K562 (cell line): ENCODE measurements around the gene FASN. TPM values are rescaled to one million over a fixed set of nuclear protein-coding genes. Genes with fewer than 3 reads are reported as not detected.

Experiments used
- CAMTA2 ChIP-seq: fragments of 250-450 bp; sonication (Bioruptor Pico); conservative IDR thresholded peaks from 2 replicates; pipeline ENCODE4 v1.5.1; 2022
- CLOCK ChIP-seq: fragments of 250-450 bp; sonication (Bioruptor Pico); IDR thresholded peaks from 2 replicates; pipeline ENCODE4 v1.4.0; 2020; ENCODE audit warnings: mild to moderate bottlenecking, moderate library complexity, borderline replicate concordance
- ELF1 ChIP-seq: fragments of 200-800 bp; sonication (Bioruptor generic); IDR thresholded peaks from 2 replicates; pipeline ENCODE4 v1.6.1; 2016; ENCODE audit warnings: missing genetic modification characterization, missing compliant biosample characterization
- ETV6 ChIP-seq, 3 experiments: fragments of 150-350 bp in 1 of 3; sonication (generic) in 1 of 3; formaldehyde crosslinking in 1 of 3; IDR thresholded peaks; 2 replicates each; pipeline versions ENCODE4 v1.6.1 to v1.8.0; 2014 to 2022; ENCODE audit warnings: borderline replicate concordance in 2 of 3, low read depth in 2 of 3, antibody characterized with exemption in 1 of 3, low read length in 1 of 3, mild to moderate bottlenecking in 1 of 3, missing genetic modification reagents in 1 of 3
- FIP1L1 ChIP-seq: fragments of 200-400 bp; formaldehyde crosslinking; IDR thresholded peaks from 2 replicates; pipeline ENCODE4 v1.6.1; 2018; ENCODE audit warnings: mild to moderate bottlenecking, low read depth, low read length; ENCODE audit not compliant: poor library complexity, severe bottlenecking
- HMBOX1 ChIP-seq: sonication (generic); IDR thresholded peaks from 2 replicates; pipeline ENCODE4 v1.6.1; 2016
- POLR2AphosphoS2 ChIP-seq: IDR thresholded peaks from 2 replicates; pipeline ENCODE4 v1.6.1; 2012; ENCODE audit warnings: low read length, improper control_type of control experiment
- POLR3A ChIP-seq: IDR thresholded peaks from 2 replicates; pipeline ENCODE4 v1.6.1; 2011; ENCODE audit warnings: borderline replicate concordance, mild to moderate bottlenecking, moderate library complexity; ENCODE audit not compliant: insufficient read length, insufficient read depth; ENCODE audit errors: extremely low read depth
- RBM22 ChIP-seq: fragments of 200-400 bp; formaldehyde crosslinking; IDR thresholded peaks from 2 replicates; pipeline ENCODE4 v1.6.1; 2018; ENCODE audit warnings: low read length, low read depth; ENCODE audit not compliant: poor library complexity, severe bottlenecking
- TAF9B ChIP-seq: fragments of 450-650 bp; IDR thresholded peaks from 2 replicates; pipeline ENCODE4 v1.6.1; 2018; ENCODE audit warnings: mild to moderate bottlenecking; ENCODE audit not compliant: partially characterized antibody
- ZHX1 ChIP-seq: fragments of 150-350 bp; conservative IDR thresholded peaks from 2 replicates; pipeline ENCODE4 v1.6.1; 2014; ENCODE audit warnings: low read length
- ZNF224 ChIP-seq: sonication (generic); formaldehyde crosslinking; IDR thresholded peaks from 2 replicates; pipeline ENCODE4 v1.8.0; 2022; ENCODE audit warnings: mild to moderate bottlenecking, missing genetic modification reagents
- ZNF354B ChIP-seq: fragments of 250-450 bp; sonication (Bioruptor Pico); IDR thresholded peaks from 2 replicates; pipeline ENCODE4 v1.4.0; 2020
- ZNF436 ChIP-seq: fragments of 250-450, 450-650 bp; sonication (Bioruptor Pico); formaldehyde crosslinking; IDR thresholded peaks from 2 replicates; pipeline ENCODE4 v1.7.0; 2020; ENCODE audit warnings: mild to moderate bottlenecking
- ZNF518B ChIP-seq: fragments of 250-450 bp; sonication (Bioruptor Pico); IDR thresholded peaks from 2 replicates; pipeline ENCODE4 v1.5.0; 2021; ENCODE audit warnings: mild to moderate bottlenecking, moderate library complexity
- ZNF586 ChIP-seq: fragments of 450-650 bp; formaldehyde crosslinking; conservative IDR thresholded peaks from 2 replicates; pipeline ENCODE4 v1.4.0; 2020; ENCODE audit warnings: mild to moderate bottlenecking, moderate library complexity
- polyA plus RNA-seq, 8 experiments: library from polyadenylated mRNA; depleted of rRNA in 4 of 8; stranded (reverse) in 5 of 8; unstranded in 3 of 8; fragments of >200 nt; fragmentation: Nextera tagmentation in 2 of 8; fragmentation: Illumina TruSeq in 1 of 8; extraction: Ambion mirVana in 2 of 8; extraction: Trizol in 1 of 8; gene quantifications; 2 replicates each; pipeline versions ENCODE4 v1.2.1 to v1.2.3, GENCODE V29; 2011 to 2014; ENCODE audit warnings: inconsistent platforms in 1 of 8, missing spikeins in 1 of 8
- total RNA-seq, 7 experiments: library from RNA; depleted of rRNA in 6 of 7; stranded (reverse); fragments of >200 nt in 6 of 7; fragmentation: Illumina TruSeq in 2 of 7; extraction: Trizol in 2 of 7; gene quantifications; 2 replicates each; pipeline versions ENCODE4 v1.2.1 to v1.2.3, GENCODE V29; 2011 to 2021; ENCODE audit warnings: low replicate concordance in 1 of 7

The FASN gene
- total and polyA plus RNA-seq, 9 of the 15 experiments (the other 6 are each of a cell fraction or from before 2014, with no cell fraction given), result 0.15 to 663 (median 49.9) TPM

GRCh38 chr17:82088838-82089722 lies 9.0 kb downstream of the FASN start (continued):
- TF ChIP-seq ZHX1 (no peak), ELF1 (tag) (no peak), ZNF518B (CRISPR knock-in tag) (no peak), CAMTA2 (CRISPR knock-in tag) (no peak), POLR3A (no peak), HMBOX1 (no peak), ZNF586 (CRISPR knock-in tag) (no peak), POLR2AphosphoS2 (peak; percentile 84; the same call in 1 of the 2 replicates), FIP1L1 (peak; percentile 37), ZNF224 (CRISPR knock-in tag) (no peak), TAF9B (no peak), ZNF354B (no peak), RBM22 (peak; percentile 49), ETV6 (IDR thresholded peaks at IDR 0.05; ENCODE audit: borderline replicate concordance in 1 of 2, low read depth in 2 of 2, low read length in 1 of 2) (no peak), ETV6 (CRISPR knock-in tag; IDR thresholded peaks at IDR 0.05; ENCODE audit: borderline replicate concordance) (no peak), CLOCK (no peak), ZNF436 (CRISPR knock-in tag) (no peak)
